Psoas muscle (tissue), 8 donors: Measurements from ENCODE around the gene ZFP82. TPM values are rescaled to one million over a fixed set of nuclear protein-coding genes. Genes with fewer than 3 reads are reported as not detected.
A peak's percentile ranks its signal among the peaks of the same experiment; 100 is the strongest.

ENCODE experiments used
- ATAC-seq, 4 donors: fragments of 200-7000 bp; cut with Tn5 transposase; one replicate each; pipeline ENCODE4 v1.9.1; 2020; ENCODE audit warnings: moderate library complexity in 3 of 4, mild to moderate bottlenecking in 2 of 4
- DNase-seq, 2 donors: peaks; one replicate each; pipeline ENCODE4 v3.0.0-alpha.2; 2020
- H3K27ac ChIP-seq: fragments of 200-600 bp; one replicate; pipeline ENCODE4 v1.8.0; 2022
- H3K27me3 ChIP-seq, 3 donors: fragments of 200-600 bp in 1 of 3; one replicate each; pipeline versions ENCODE4 v1.6.1 to v1.8.0; 2013 to 2022; ENCODE audit warnings: low read length in 2 of 3, mild to moderate bottlenecking in 2 of 3, moderate library complexity in 1 of 3; ENCODE audit not compliant: insufficient read depth in 3 of 3
- H3K36me3 ChIP-seq, 2 donors: fragments of 200-600 bp in 1 of 2; one replicate each; pipeline versions ENCODE4 v1.6.1 to v1.8.0; 2013 to 2022; ENCODE audit warnings: low read depth in 1 of 2, mild to moderate bottlenecking in 1 of 2, moderate library complexity in 1 of 2; ENCODE audit not compliant: insufficient read depth in 1 of 2
- H3K4me1 ChIP-seq: fragments of 200-600 bp; one replicate; pipeline ENCODE4 v1.8.0; 2022
- H3K4me3 ChIP-seq: fragments of 200-600 bp; one replicate; pipeline ENCODE4 v1.8.0; 2022; ENCODE audit warnings: mild to moderate bottlenecking
- H3K9me3 ChIP-seq: fragments of 200-600 bp; one replicate; pipeline ENCODE4 v1.8.0; 2022
- CTCF ChIP-seq: fragments of 200-600 bp; IDR thresholded peaks from one replicate; pipeline ENCODE4 v1.8.0; 2022; ENCODE audit warnings: antibody characterized with exemption
- WGBS, 3 donors: extraction: QIAGEN DNeasy Blood & Tissue Kit; methylation state at CpG; one replicate each; pipeline versions ENCODE4 v1.1.6 to v1.1.7; 2013; 5-methylcytosine and 5-hydroxymethylcytosine counted together
- intact Hi-C, 2 donors: fragments of 100-400 bp; cut with DNase I; formaldehyde crosslinking; loops; one replicate each; pipeline versions ENCODE4 v1.11.0 to v1.14.2; 2022
- polyA plus RNA-seq, 3 donors: library from polyadenylated mRNA; stranded (reverse); fragments of 200-250 nt; gene quantifications; one replicate each; pipeline ENCODE4 v1.2.3, GENCODE V29; 2013
- total RNA-seq, 4 donors: library from RNA; stranded (reverse); fragmentation: NEBNext Ultra II Directional in 2 of 4; extraction: Animal tissue kit (Norgen Biotek cat#: 25700) in 2 of 4; gene quantifications; one replicate each; pipeline versions ENCODE4 v1.2.1 to v1.2.4, GENCODE V29; 2021 to 2023
- donor health status: healthy with polysubstance abuse.
- donor health status: DM: no; HTN: no; CAD: no; lungs with moderate emphysema.
- donor health status: Bipolar disorder and iron deficiency.
- donor health status: healthy.
- donor health status: DM: yes; HTN: yes; CAD: no.
- donor health status: DM: no; HTN: no; CAD: no.
- donor health status: DM: no; HTN: no; CAD: no.
- donor health status: DM: yes; HTN: yes; CAD: no.

ZFP82 gene
- total and polyA plus RNA-seq, 7 donors: 0.55 to 2.1 (median 1.1) TPM

GRCh38 chr19:36378625-36379509, 39.6 kb downstream of the ZFP82 start, which contains the start of gene ZFP14:
Gene ZFP14 (minus strand): TSS chr19:36379201. CDS start chr19:36367892, 11,309 bp downstream.
- intact Hi-C loops: no loop called here
- Histone ChIP-seq H3K27me3 (no peaks in the 10 kb centered on the region), H3K27ac (peak within 1 kb of the TSS; percentile 86), H3K36me3 (no peaks in the 10 kb centered on the region), H3K4me3 (peak within 1 kb of the TSS; percentile 89), H3K4me1 (peaks cover 12% of the 10 kb centered on the region), H3K9me3 (peaks cover 14% of the 10 kb centered on the region)
- DNase-seq: peak; percentile 94 to 96
- no peak for TF ChIP-seq CTCF
- 3 to 4% (median 3%) methylated on average over 66 to 69 of the region's 69 CpGs for WGBS, 3 donors
- ATAC-seq: peak; percentile 99 to 100 (median 100)

- DNase-seq (no peak), ATAC-seq (no peak)
- peak overlapping the region; percentile 89 for H3K4me3 ChIP-seq
- intact Hi-C loops: no loop called here
- H3K4me1 ChIP-seq: peaks cover 12% of the 10 kb centered on the region
- H3K36me3 ChIP-seq: no peaks in the 10 kb centered on the region
- H3K9me3 ChIP-seq: peaks cover 7% of the 10 kb centered on the region
- WGBS, 3 donors: 49 to 61% (median 53%) methylated on average over 9 to 10 of the region's 10 CpGs
- no peak for TF ChIP-seq CTCF
- H3K27me3 ChIP-seq: no peaks in the 10 kb centered on the region
- no peak overlapping the region for H3K27ac ChIP-seq
Measured at GRCh38 chr19:36377541-36378178, 40.8 kb downstream of the ZFP82 start.

GRCh38 chr19:36373638-36374156, 44.7 kb downstream of the ZFP82 start:
- ATAC-seq: no peak
- no peak overlapping the region for H3K27ac ChIP-seq

GRCh38 chr19:36371886-36372285, 46.6 kb downstream of the ZFP82 start:
- intact Hi-C loops: no loop called here
- TF ChIP-seq CTCF: no peak

More at GRCh38 chr19:36373638-36374156, 44.7 kb downstream of the ZFP82 start:
- H3K27me3 ChIP-seq: no peaks in the 10 kb centered on the region
- H3K4me3 ChIP-seq: no peak overlapping the region
- H3K9me3 ChIP-seq: peaks cover 16% of the 10 kb centered on the region
- TF ChIP-seq CTCF: no peak
- H3K4me1 ChIP-seq: peaks cover 12% of the 10 kb centered on the region
- intact Hi-C loops: no loop called here
- H3K36me3 ChIP-seq: no peaks in the 10 kb centered on the region
- 97 to 98% (median 98%) methylated on average over 5 of the region's 5 CpGs for WGBS, 3 donors
- no peak for DNase-seq

More at GRCh38 chr19:36371886-36372285, 46.6 kb downstream of the ZFP82 start:
- no peaks in the 10 kb centered on the region for H3K4me1 ChIP-seq
- no peaks in the 10 kb centered on the region for H3K27me3 ChIP-seq
- DNase-seq: no peak
- H3K36me3 ChIP-seq: peaks cover 4 to 10% of the 10 kb centered on the region in 2 donors
- H3K4me3 ChIP-seq: no peak overlapping the region
- no peak for ATAC-seq
- no peak overlapping the region for H3K27ac ChIP-seq
- H3K9me3 ChIP-seq: peaks cover 16% of the 10 kb centered on the region
